H1 (cell line): Measurements from ENCODE around the gene CEP68. TPM values are rescaled to one million over a fixed set of nuclear protein-coding genes. Genes with fewer than 3 reads are reported as not detected.

ENCODE experiments used
- CTCF ChIA-PET: fragments of 300-600 bp; sonication (Branson Sonifier 250); formaldehyde crosslinking; loops from one replicate; lab custom pipeline; 2021; ENCODE audit not compliant: partially characterized antibody; lab: Charles Lee
- POLR2A ChIA-PET: fragments of 300-600 bp; sonication (Branson Sonifier 250); formaldehyde crosslinking; loops from one replicate; lab custom pipeline; 2021; ENCODE audit warnings: inconsistent platforms; ENCODE audit not compliant: partially characterized antibody; lab: Charles Lee
- DNase-seq, 2 experiments: peaks; one replicate each; pipeline versions ENCODE4 v3.0.0 to v3.0.0-alpha.2; 2010 to 2022; ENCODE audit warnings: low spot score in 2 of 2, low read depth in 1 of 2, mixed read lengths in 1 of 2
- FAIRE-seq: peaks from 2 replicates; lab custom pipeline; 2011; peaks lifted over from hg19 to GRCh38; lab: Jason Lieb, UNC
- H2AFZ ChIP-seq: 2 replicates; pipeline ENCODE4 v1.8.1; 2012; ENCODE audit warnings: low read length, inconsistent platforms
- H2AK5ac ChIP-seq: 2 replicates; pipeline ENCODE4 v1.6.1; 2013; ENCODE audit warnings: low read depth, low read length
- H2BK120ac ChIP-seq: replicated peaks from 2 replicates; pipeline ENCODE3; 2013; ENCODE audit warnings: low read depth, low read length, inconsistent platforms
- H2BK12ac ChIP-seq: 2 replicates; pipeline ENCODE4 v1.6.1; 2013; ENCODE audit warnings: low read depth, low read length
- H2BK15ac ChIP-seq: 2 replicates; pipeline ENCODE4 v1.6.1; 2013; ENCODE audit warnings: low read length
- H2BK20ac ChIP-seq: 2 replicates; pipeline ENCODE4 v1.6.1; 2013; ENCODE audit warnings: low read length
- H2BK5ac ChIP-seq: 2 replicates; pipeline ENCODE4 v1.6.1; 2013; ENCODE audit warnings: low read depth, low read length
- H3K14ac ChIP-seq: 2 replicates; pipeline ENCODE4 v1.6.1; 2013; ENCODE audit warnings: inconsistent platforms; ENCODE audit not compliant: insufficient read length
- H3K18ac ChIP-seq: 2 replicates; pipeline ENCODE4 v1.6.1; 2013; ENCODE audit warnings: low read length; ENCODE audit errors: extremely low read depth
- H3K23ac ChIP-seq: 2 replicates; pipeline ENCODE4 v1.6.1; 2013; ENCODE audit warnings: inconsistent platforms; ENCODE audit not compliant: insufficient read length
- H3K23me2 ChIP-seq: 2 replicates; pipeline ENCODE4 v1.6.1; 2013; ENCODE audit warnings: low read depth, low read length
- H3K27ac ChIP-seq: 2 replicates; pipeline ENCODE4 v1.6.1; 2011; ENCODE audit warnings: low read depth, low read length, inconsistent platforms
- H3K27me3 ChIP-seq, 4 experiments: replicated peaks in 1 of 4; 1 replicate in 1 of 4; 2 replicates in 3 of 4; pipeline versions ENCODE4 v1.6.1 to v1.8.1; 2011 to 2013; ENCODE audit warnings: low read length in 3 of 4, mild to moderate bottlenecking in 3 of 4, inconsistent platforms in 2 of 4, mixed read lengths in 2 of 4, moderate library complexity in 1 of 4; ENCODE audit not compliant: control insufficient read depth in 3 of 4, insufficient read depth in 3 of 4; ENCODE audit errors: extremely low read depth in 1 of 4
- H3K36me3 ChIP-seq, 4 experiments: 2 replicates each; pipeline versions ENCODE4 v1.6.1 to v1.8.1; 2011 to 2013; ENCODE audit warnings: mild to moderate bottlenecking in 4 of 4, low read length in 3 of 4, moderate library complexity in 2 of 4, control low read depth in 1 of 4, inconsistent platforms in 1 of 4; ENCODE audit not compliant: insufficient read depth in 4 of 4, control insufficient read depth in 2 of 4
- H3K4ac ChIP-seq: replicated peaks from 2 replicates; pipeline ENCODE3; 2013; ENCODE audit warnings: low read length, low read depth, mixed read lengths, inconsistent platforms; ENCODE audit not compliant: insufficient read length
- H3K4me1 ChIP-seq, 4 experiments: replicated peaks in 1 of 4; 1 replicate in 1 of 4; 2 replicates in 3 of 4; pipeline versions ENCODE4 v1.6.1 to v1.8.1; 2011 to 2013; ENCODE audit warnings: low read length in 3 of 4, inconsistent platforms in 2 of 4, mixed read lengths in 1 of 4; ENCODE audit not compliant: insufficient read depth in 4 of 4, control insufficient read depth in 3 of 4
- H3K4me2 ChIP-seq, 2 experiments: 2 replicates each; pipeline versions ENCODE4 v1.6.1 to v1.8.1; 2011 to 2013; ENCODE audit warnings: low read depth in 2 of 2, low read length in 2 of 2, control low read depth in 1 of 2, inconsistent platforms in 1 of 2, mild to moderate bottlenecking in 1 of 2; ENCODE audit not compliant: insufficient read depth in 1 of 2
- H3K4me3 ChIP-seq, 4 experiments: fragments of 200-600, 300-600 bp in 1 of 4; sonication (generic), shearing (Covaris generic), sonication (Bioruptor Twin) in 1 of 4; 2 replicates each; pipeline versions ENCODE4 v1.5.1 to v1.8.1; 2011 to 2016; ENCODE audit warnings: low read length in 4 of 4, low read depth in 3 of 4, control low read depth in 2 of 4, inconsistent platforms in 2 of 4, mild to moderate bottlenecking in 2 of 4, mixed read lengths in 1 of 4, moderate library complexity in 1 of 4; ENCODE audit not compliant: insufficient read depth in 2 of 4; ENCODE audit errors: extremely low read depth in 1 of 4
- H3K56ac ChIP-seq: replicated peaks from 2 replicates; pipeline ENCODE3; 2013; ENCODE audit warnings: low read depth, mild to moderate bottlenecking, mixed read lengths, low read length, inconsistent platforms; ENCODE audit not compliant: insufficient read length
- H3K79me1 ChIP-seq: 2 replicates; pipeline ENCODE4 v1.6.1; 2013; ENCODE audit warnings: low read depth, low read length, control low read depth
- H3K79me2 ChIP-seq, 2 experiments: 2 replicates each; pipeline versions ENCODE4 v1.6.1 to v1.8.1; 2012 to 2013; ENCODE audit warnings: low read length in 2 of 2, mild to moderate bottlenecking in 2 of 2, inconsistent platforms in 1 of 2; ENCODE audit not compliant: insufficient read depth in 2 of 2, control insufficient read depth in 1 of 2
- H3K9ac ChIP-seq, 4 experiments: replicated peaks in 1 of 4; 1 replicate in 1 of 4; 2 replicates in 3 of 4; pipeline versions ENCODE4 v1.6.1 to v1.8.1; 2011 to 2013; ENCODE audit warnings: low read depth in 3 of 4, low read length in 3 of 4, control low read depth in 2 of 4, mild to moderate bottlenecking in 2 of 4, moderate library complexity in 2 of 4, inconsistent platforms in 1 of 4; ENCODE audit errors: extremely low read depth in 1 of 4
- H3K9me3 ChIP-seq, 2 experiments: 2 replicates each; pipeline versions ENCODE4 v1.6.1 to v1.8.1; 2012 to 2013; ENCODE audit warnings: mild to moderate bottlenecking in 2 of 2, moderate library complexity in 2 of 2, control low read depth in 1 of 2, inconsistent platforms in 1 of 2, low read depth in 1 of 2, low read length in 1 of 2, mixed read lengths in 1 of 2; ENCODE audit not compliant: insufficient read depth in 2 of 2
- H4K20me1 ChIP-seq, 2 experiments: replicated peaks in 1 of 2; 2 replicates each; pipeline versions ENCODE3 to v1.8.1; 2011 to 2013; ENCODE audit warnings: inconsistent platforms in 2 of 2, low read length in 2 of 2, mild to moderate bottlenecking in 1 of 2; ENCODE audit not compliant: insufficient read depth in 2 of 2, control insufficient read depth in 1 of 2
- H4K5ac ChIP-seq: 2 replicates; pipeline ENCODE4 v1.6.1; 2013; ENCODE audit warnings: low read length, low read depth, mixed read lengths, inconsistent platforms; ENCODE audit not compliant: insufficient read length
- H4K8ac ChIP-seq: 2 replicates; pipeline ENCODE4 v1.8.0; 2013; ENCODE audit warnings: mild to moderate bottlenecking, moderate library complexity, low read length, inconsistent platforms; ENCODE audit not compliant: insufficient read depth; ENCODE audit errors: extremely low read depth
- H4K91ac ChIP-seq: replicated peaks from 2 replicates; pipeline ENCODE3; 2013; ENCODE audit warnings: low read length, mixed read lengths, inconsistent platforms; ENCODE audit not compliant: insufficient read length
- ATF2 ChIP-seq: IDR thresholded peaks from 2 replicates; pipeline ENCODE4 v1.6.1; 2012; ENCODE audit warnings: low read length, inconsistent platforms
- CTCF ChIP-seq, 3 experiments: IDR thresholded peaks; 1 replicate in 2 of 3; 2 replicates in 1 of 3; pipeline versions ENCODE4 v1.5.1 to v1.6.1; 2011; ENCODE audit warnings: low read length in 3 of 3, mild to moderate bottlenecking in 3 of 3, inconsistent platforms in 2 of 3, low read depth in 1 of 3, moderate library complexity in 1 of 3; ENCODE audit not compliant: insufficient read depth in 1 of 3; ENCODE audit errors: control extremely low read depth in 1 of 3
- MAFK ChIP-seq: IDR thresholded peaks from 2 replicates; pipeline ENCODE4 v1.6.1; 2012; ENCODE audit warnings: low read depth, mild to moderate bottlenecking, improper control_type of control experiment, low read length
- POLR2A ChIP-seq, 2 experiments: IDR thresholded peaks; 1 replicate in 1 of 2; 2 replicates in 1 of 2; pipeline ENCODE4 v1.6.1; 2011; ENCODE audit warnings: low read depth in 2 of 2, low read length in 2 of 2, mild to moderate bottlenecking in 2 of 2; ENCODE audit errors: control extremely low read depth in 1 of 2
- POLR2AphosphoS5 ChIP-seq: IDR thresholded peaks from 2 replicates; pipeline ENCODE4 v1.6.1; 2011; ENCODE audit warnings: low read depth, low read length
- SIN3A ChIP-seq, 2 experiments: IDR thresholded peaks in 1 of 2; conservative IDR thresholded peaks in 1 of 2; 2 replicates each; pipeline ENCODE4 v1.6.1; 2011 to 2012; ENCODE audit warnings: low read length in 2 of 2, improper control_type of control experiment in 1 of 2, low read depth in 1 of 2, mild to moderate bottlenecking in 1 of 2
- ZNF274 ChIP-seq: IDR thresholded peaks from 2 replicates; pipeline ENCODE4 v1.7.0; 2012; ENCODE audit warnings: low read length, borderline replicate concordance; ENCODE audit errors: extremely low read depth
- WGBS, 2 experiments: shearing (Covaris generic) in 1 of 2; methylation state at CpG; one replicate each; pipeline versions ENCODE4 v1.1.6 to v1.1.7; 2013 to 2015; ENCODE audit warnings: low lambda C conversion rate in 2 of 2, mixed read lengths in 2 of 2, inconsistent platforms in 1 of 2, low coverage in 1 of 2, missing lambda C conversion rate in 1 of 2; ENCODE audit not compliant: insufficient replicate concordance in 2 of 2, insufficient coverage in 1 of 2, insufficient read length in 1 of 2; ENCODE audit errors: extremely low coverage in 1 of 2, missing lambda C conversion rate in 1 of 2; 5-methylcytosine and 5-hydroxymethylcytosine counted together
- polyA plus RNA-seq, 7 experiments: library from polyadenylated mRNA; depleted of rRNA in 3 of 7; stranded (reverse) in 5 of 7; unstranded in 2 of 7; fragments of >200 nt in 5 of 7; fragments of 200-250 nt in 2 of 7; gene quantifications; 1 replicate in 5 of 7; 2 replicates in 1 of 7; 4 replicates in 1 of 7; pipeline versions ENCODE4 v1.2.1 to v1.2.3, GENCODE V29; 2011 to 2013; ENCODE audit warnings: missing spikeins in 2 of 7, mixed read lengths in 2 of 7
- total RNA-seq: library from RNA; stranded (reverse); fragmentation: NEBNext Ultra II Directional; extraction: Animal tissue kit (Norgen Biotek cat#: 25700); gene quantifications from 2 replicates; pipeline ENCODE4 v1.2.1, GENCODE V29; 2021
- TF ChIP-seq, protein P1 (sequence below): IDR thresholded peaks from 2 replicates; pipeline ENCODE4 v1.6.1; 2012; ENCODE audit warnings: inconsistent platforms

CEP68 gene
- total and polyA plus RNA-seq, 2 of the 8 experiments (the other 6 are each of a cell fraction or from before 2014, with no cell fraction given): 23.2 to 24.7 TPM

DNA sequence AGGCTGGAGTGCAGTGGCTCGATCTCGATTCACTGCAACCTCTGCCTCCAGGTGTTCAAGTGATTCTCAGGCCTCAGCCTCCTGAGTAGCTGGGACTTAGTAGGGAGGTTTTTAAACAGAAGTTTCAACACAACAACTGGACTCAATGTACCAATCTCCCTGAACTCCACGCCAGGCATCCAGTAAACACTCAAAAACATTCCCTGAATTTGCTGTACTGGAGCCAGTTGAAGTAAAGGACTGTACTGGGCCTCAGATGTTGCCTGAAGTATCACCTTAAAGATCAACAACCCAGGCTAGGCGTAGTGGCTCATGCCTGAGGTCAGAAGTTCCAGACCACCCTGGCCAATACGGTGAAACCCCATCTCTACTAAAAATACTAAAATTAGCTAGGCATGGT, 51.3 kb downstream of the CEP68 start:
- Histone ChIP-seq H3K79me2 (peaks cover 6 to 60% of the 10 kb centered on the region in 2 experiments; a peak in 3 of 4 replicates), H2BK120ac (no peak overlapping the region), H3K27ac (no peak overlapping the region), H2AFZ (no peak overlapping the region), H3K4ac (no peak overlapping the region), H4K91ac (no peak overlapping the region), H3K27me3 (no peaks in the 10 kb centered on the region), H3K18ac (no peak overlapping the region), H3K4me1 (no peaks in the 10 kb centered on the region), H4K8ac (no peak overlapping the region), H3K9me3 (no peaks in the 10 kb centered on the region), H3K4me2 (no peak overlapping the region), H2AK5ac (no peak overlapping the region), H3K79me1 (no peaks in the 10 kb centered on the region; the same call in none of the 2 replicates), H3K23me2 (no peaks in the 10 kb centered on the region), H3K56ac (no peak overlapping the region), H2BK20ac (no peak overlapping the region), H3K36me3 (peaks cover 0 to 8% (median 3%) of the 10 kb centered on the region in 4 experiments; a peak in 2 of 8 replicates), H3K14ac (no peak overlapping the region), H4K5ac (no peak overlapping the region), H4K20me1 (peaks cover 3 to 5% of the 10 kb centered on the region in 2 experiments), H3K4me3 (no peak overlapping the region), H2BK12ac (no peak overlapping the region), H3K9ac (no peak overlapping the region), H3K23ac (no peak overlapping the region)
- DNase-seq: no peak
- WGBS, 2 experiments: 94% methylated on average over 5 of the region's 5 CpGs; no CpG with 5 or more reads in 1 of the 2 experiments
- no peak for FAIRE-seq
- CTCF ChIA-PET: interaction anchor here (1.8 kb wide), 1 partner anchor 62 kb away, joined by 5 read pairs; no protein-coding TSS in a partner anchor
- TF ChIP-seq MAFK: no peak
- TF ChIP-seq ATF2: no peak
- TF ChIP-seq POLR2AphosphoS5: no peak
- TF ChIP-seq ZNF274: no peak
- TF ChIP-seq, protein P1, sequence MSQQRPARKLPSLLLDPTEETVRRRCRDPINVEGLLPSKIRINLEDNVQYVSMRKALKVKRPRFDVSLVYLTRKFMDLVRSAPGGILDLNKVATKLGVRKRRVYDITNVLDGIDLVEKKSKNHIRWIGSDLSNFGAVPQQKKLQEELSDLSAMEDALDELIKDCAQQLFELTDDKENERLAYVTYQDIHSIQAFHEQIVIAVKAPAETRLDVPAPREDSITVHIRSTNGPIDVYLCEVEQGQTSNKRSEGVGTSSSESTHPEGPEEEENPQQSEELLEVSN: no peak
- TF ChIP-seq SIN3A (conservative IDR thresholded peaks at IDR 0.05 in 1 of 2, IDR thresholded peaks at IDR 0.05 in 1 of 2; ENCODE audit: low read depth in 1 of 2, low read length in 2 of 2): no peak
- TF ChIP-seq CTCF (IDR thresholded peaks at IDR 0.05; ENCODE audit: control extremely low read depth in 1 of 3, insufficient read depth in 1 of 3, low read depth in 1 of 3, low read length in 3 of 3): no peak
- no peak for TF ChIP-seq POLR2A (IDR thresholded peaks at IDR 0.05; ENCODE audit: control extremely low read depth in 1 of 2, low read depth in 2 of 2, low read length in 2 of 2)
- TF ChIP-seq, all 59 proteins: peak for 0
- Histone ChIP-seq H2BK5ac (no peak overlapping the region), H2BK15ac (no peak overlapping the region)
- POLR2A ChIA-PET: interaction anchor here (0.7 kb wide), 1 partner anchor 29 kb away, joined by 3 read pairs; no protein-coding TSS in a partner anchor
